Peyer's patch (tissue), 4 donors: ENCODE results near the gene RAPGEFL1. TPM values are rescaled to one million over a fixed set of nuclear protein-coding genes. Genes with fewer than 3 reads are reported as not detected.

ENCODE experiments used
- DNase-seq, 3 donors: peaks; one replicate each; pipeline ENCODE4 v3.0.0-alpha.2; 2017 to 2019
- H3K27ac ChIP-seq, 4 donors: fragments of 200-600 bp; sonication (generic); one replicate each; pipeline ENCODE4 v1.5.1; 2016 to 2019
- H3K27me3 ChIP-seq, 2 donors: fragments of 200-600 bp; sonication (generic); one replicate each; pipeline ENCODE4 v1.5.1; 2019
- H3K36me3 ChIP-seq, 3 donors: fragments of 200-600 bp; sonication (generic); one replicate each; pipeline ENCODE4 v1.5.1; 2016 to 2019
- H3K4me1 ChIP-seq, 4 donors: fragments of 200-600 bp; sonication (generic); one replicate each; pipeline ENCODE4 v1.5.1; 2016 to 2019
- H3K4me3 ChIP-seq, 4 donors: fragments of 200-600 bp; sonication (generic); 1 replicate in 3 of 4; 2 replicates in 1 of 4; pipeline ENCODE4 v1.5.1; 2016 to 2019; ENCODE audit warnings: mild to moderate bottlenecking in 1 of 4
- H3K9me3 ChIP-seq, 4 donors: fragments of 200-600 bp; sonication (generic); one replicate each; pipeline ENCODE4 v1.5.1; 2016 to 2019; ENCODE audit warnings: mild to moderate bottlenecking in 1 of 4
- POLR2A ChIP-seq, 2 donors: fragments of 450-650 bp; IDR thresholded peaks; one replicate each; pipeline ENCODE4 v1.5.1; 2017; ENCODE audit warnings: antibody characterized with exemption in 2 of 2, mild to moderate bottlenecking in 2 of 2, moderate library complexity in 2 of 2
- total RNA-seq, 4 donors: library from RNA; depleted of rRNA; stranded (reverse); fragments of >200 nt; gene quantifications; one replicate each; pipeline ENCODE4 v1.1.0, GENCODE V29; 2016
- TF ChIP-seq, protein P1 (sequence below), 6 experiments: fragments of 450-650 bp in 4 of 6; fragments of 200-600 bp in 2 of 6; sonication (generic) in 1 of 6; IDR thresholded peaks; one replicate each; pipeline ENCODE4 v1.5.1; 2017 to 2019; ENCODE audit warnings: antibody characterized with exemption in 6 of 6, mild to moderate bottlenecking in 3 of 6, moderate library complexity in 1 of 6

The RAPGEFL1 gene
- total RNA-seq, 4 donors from 2014 or later: 56.9 to 317 (median 207) TPM

GRCh38 chr17:40174514-40174913 is 2.8 kb upstream of the RAPGEFL1 start:
- DNase-seq: no peak
- Histone ChIP-seq H3K36me3 (peaks cover 0 to 36% (median 5%) of the 10 kb centered on the region in 3 donors), H3K4me3 (no peak overlapping the region), H3K27me3 (no peaks in the 10 kb centered on the region), H3K4me1 (peaks cover 0 to 22% (median 14%) of the 10 kb centered on the region in 4 donors), H3K9me3 (no peaks in the 10 kb centered on the region), H3K27ac (no peak overlapping the region)
- TF ChIP-seq POLR2A (IDR thresholded peaks at IDR 0.05): no peak
- TF ChIP-seq, protein P1, sequence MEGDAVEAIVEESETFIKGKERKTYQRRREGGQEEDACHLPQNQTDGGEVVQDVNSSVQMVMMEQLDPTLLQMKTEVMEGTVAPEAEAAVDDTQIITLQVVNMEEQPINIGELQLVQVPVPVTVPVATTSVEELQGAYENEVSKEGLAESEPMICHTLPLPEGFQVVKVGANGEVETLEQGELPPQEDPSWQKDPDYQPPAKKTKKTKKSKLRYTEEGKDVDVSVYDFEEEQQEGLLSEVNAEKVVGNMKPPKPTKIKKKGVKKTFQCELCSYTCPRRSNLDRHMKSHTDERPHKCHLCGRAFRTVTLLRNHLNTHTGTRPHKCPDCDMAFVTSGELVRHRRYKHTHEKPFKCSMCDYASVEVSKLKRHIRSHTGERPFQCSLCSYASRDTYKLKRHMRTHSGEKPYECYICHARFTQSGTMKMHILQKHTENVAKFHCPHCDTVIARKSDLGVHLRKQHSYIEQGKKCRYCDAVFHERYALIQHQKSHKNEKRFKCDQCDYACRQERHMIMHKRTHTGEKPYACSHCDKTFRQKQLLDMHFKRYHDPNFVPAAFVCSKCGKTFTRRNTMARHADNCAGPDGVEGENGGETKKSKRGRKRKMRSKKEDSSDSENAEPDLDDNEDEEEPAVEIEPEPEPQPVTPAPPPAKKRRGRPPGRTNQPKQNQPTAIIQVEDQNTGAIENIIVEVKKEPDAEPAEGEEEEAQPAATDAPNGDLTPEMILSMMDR (IDR thresholded peaks at IDR 0.05): no peak

DNA sequence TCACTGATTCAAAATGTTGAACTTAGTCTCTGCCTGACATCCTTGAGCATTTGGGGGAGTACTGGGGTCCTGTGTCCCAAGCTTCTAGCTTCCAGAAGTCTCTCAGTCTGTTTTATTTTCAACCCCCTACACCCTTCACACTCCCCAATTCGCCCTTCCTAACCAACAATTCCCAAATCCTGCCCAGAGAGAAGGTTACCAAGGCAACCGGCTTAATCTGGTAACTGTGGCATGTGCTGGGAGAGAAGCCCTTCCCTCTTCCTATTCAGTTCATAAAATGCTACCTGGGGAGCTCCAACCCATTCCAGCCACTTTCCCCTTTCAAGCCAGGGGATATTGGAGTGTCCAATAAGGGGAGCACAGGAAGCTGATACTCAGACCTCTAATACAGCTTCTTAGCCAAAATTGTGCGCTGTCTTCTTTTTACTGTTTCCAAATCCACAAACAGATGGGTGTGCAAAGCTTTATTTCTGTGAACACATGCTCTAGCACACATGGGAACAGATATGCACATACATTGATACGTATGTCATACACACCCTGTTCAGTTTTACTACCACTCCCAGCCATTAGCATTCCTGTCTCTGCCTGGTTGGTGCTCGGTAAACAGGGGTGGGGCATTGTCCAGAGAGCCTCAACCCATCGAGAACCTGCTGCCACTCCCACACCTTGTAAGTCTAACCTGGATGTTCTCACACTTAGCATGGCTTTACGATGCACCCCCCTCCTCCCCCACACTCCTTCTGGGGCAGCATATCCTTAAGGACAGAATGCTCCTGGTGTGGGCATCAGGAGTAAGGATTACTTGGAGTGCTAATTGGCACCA is 1.1 kb upstream of the RAPGEFL1 start:
- Histone ChIP-seq H3K27ac (peak overlapping the region in 3 of 4 donors; percentile 89 to 96 (median 91)), H3K36me3 (peaks cover 0 to 20% (median under 1%) of the 10 kb centered on the region in 3 donors), H3K4me1 (peaks cover 0 to 24% (median 14%) of the 10 kb centered on the region in 4 donors), H3K9me3 (no peaks in the 10 kb centered on the region), H3K4me3 (no peak overlapping the region), H3K27me3 (no peaks in the 10 kb centered on the region)
- TF ChIP-seq, protein P1 (IDR thresholded peaks at IDR 0.05): peak in 1 of 6 experiments; percentile 4
- peak; percentile 57 to 89 for TF ChIP-seq POLR2A (IDR thresholded peaks at IDR 0.05)
- DNase-seq: peak in 2 of 3 donors; percentile 83 to 88

GRCh38 chr17:40176754-40177110 is 538 bp upstream of the RAPGEFL1 start:
- Histone ChIP-seq H3K27me3 (no peaks in the 10 kb centered on the region), H3K4me1 (peaks cover 0 to 29% (median 14%) of the 10 kb centered on the region in 4 donors), H3K4me3 (peak overlapping the region in 1 of 4 donors; percentile 66), H3K9me3 (no peaks in the 10 kb centered on the region), H3K27ac (peak overlapping the region in 3 of 4 donors; percentile 89 to 96 (median 91)), H3K36me3 (peaks cover 0 to 14% (median 0%) of the 10 kb centered on the region in 3 donors)
- peak in 1 of 2 donors; percentile 1 for TF ChIP-seq POLR2A (IDR thresholded peaks at IDR 0.05)
- TF ChIP-seq, protein P1 (IDR thresholded peaks at IDR 0.05): no peak
- DNase-seq: peak in 2 of 3 donors; percentile 57 to 70

DNA sequence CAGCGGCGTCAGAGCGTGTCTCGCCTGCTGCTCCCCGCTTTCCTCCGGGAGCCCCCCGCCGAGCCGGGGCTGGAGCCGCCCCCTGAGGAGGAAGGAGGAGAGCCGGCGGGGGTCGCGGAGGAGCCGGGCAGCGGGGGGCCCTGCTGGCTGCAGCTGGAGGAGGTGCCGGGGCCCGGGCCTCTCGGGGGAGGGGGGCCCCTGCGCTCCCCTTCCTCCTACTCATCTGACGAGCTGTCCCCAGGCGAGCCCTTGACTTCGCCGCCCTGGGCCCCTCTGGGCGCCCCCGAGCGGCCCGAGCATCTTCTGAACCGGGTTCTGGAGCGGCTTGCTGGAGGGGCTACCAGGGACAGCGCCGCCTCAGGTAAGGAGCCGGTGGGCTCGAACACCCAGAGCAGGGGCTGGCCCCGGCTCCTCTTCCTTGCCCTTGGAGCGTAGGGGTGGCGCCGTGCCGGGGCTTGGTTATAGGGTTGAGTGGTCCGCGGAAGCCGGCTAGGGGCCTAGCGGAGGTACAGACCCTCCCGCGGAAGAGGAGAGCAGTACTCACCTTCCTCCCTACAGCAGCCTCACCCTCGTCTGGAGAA is 841 bp downstream of the RAPGEFL1 start:
- H3K36me3 ChIP-seq: peaks cover 0 to 6% (median 0%) of the 10 kb centered on the region in 3 donors
- peaks cover 0 to 34% (median 14%) of the 10 kb centered on the region in 4 donors for H3K4me1 ChIP-seq
- H3K4me3 ChIP-seq: peak overlapping the region; percentile 51 to 74 (median 62)
- TF ChIP-seq POLR2A (IDR thresholded peaks at IDR 0.05): no peak
- TF ChIP-seq, protein P1 (IDR thresholded peaks at IDR 0.05): no peak
- no peaks in the 10 kb centered on the region for H3K9me3 ChIP-seq
- H3K27ac ChIP-seq: peak overlapping the region in 3 of 4 donors; percentile 89 to 96 (median 91)
- peak in 1 of 3 donors; percentile 64 for DNase-seq
- no peaks in the 10 kb centered on the region for H3K27me3 ChIP-seq

GRCh38 chr17:40178660-40179059 is 1.4 kb downstream of the RAPGEFL1 start:
- TF ChIP-seq POLR2A (IDR thresholded peaks at IDR 0.05): no peak
- TF ChIP-seq, protein P1 (IDR thresholded peaks at IDR 0.05): no peak
- no peaks in the 10 kb centered on the region for H3K27me3 ChIP-seq
- H3K36me3 ChIP-seq: peaks cover 0 to 6% (median 0%) of the 10 kb centered on the region in 3 donors
- peak in 1 of 3 donors; percentile 57 for DNase-seq
- peak overlapping the region in 3 of 4 donors; percentile 89 to 96 (median 91) for H3K27ac ChIP-seq
- peaks cover 0 to 34% (median 14%) of the 10 kb centered on the region in 4 donors for H3K4me1 ChIP-seq
- peak overlapping the region in 3 of 4 donors; percentile 51 to 74 (median 66) for H3K4me3 ChIP-seq
- H3K9me3 ChIP-seq: no peaks in the 10 kb centered on the region
